ENCODE data around the gene FBXL2. TPM values are rescaled to one million over a fixed set of nuclear protein-coding genes. Genes with fewer than 3 reads are reported as not detected.

The FBXL2 gene
- total and polyA plus RNA-seq, 2 of the 8 experiments (the other 6 are each of a cell fraction or from before 2014, with no cell fraction given): 3.1 to 5.4 TPM

DNA sequence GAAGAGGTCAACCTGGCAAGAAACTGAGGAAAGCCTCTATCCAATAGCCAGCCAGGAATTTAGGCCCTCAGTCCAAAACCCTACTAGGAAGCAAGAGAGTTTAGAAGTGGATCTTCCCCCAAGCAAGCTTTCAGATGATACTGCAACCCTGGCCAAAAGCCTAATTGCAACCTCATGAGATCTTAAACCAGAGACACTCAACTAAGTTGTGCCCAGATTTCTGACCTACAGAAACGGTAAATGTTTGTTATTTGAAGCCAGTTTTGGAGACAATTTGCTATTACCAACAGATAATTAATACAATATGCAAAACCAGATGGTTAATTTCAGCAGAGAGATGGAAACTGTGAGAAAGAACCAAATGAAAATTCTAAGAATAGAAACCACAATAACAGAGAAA lies 37.0 kb upstream of the FBXL2 start:
- WGBS, 2 experiments (ENCODE audit: extremely low coverage in 1 of 2, insufficient coverage in 1 of 2, insufficient read length in 1 of 2, insufficient replicate concordance in 2 of 2, low coverage in 1 of 2, low lambda C conversion rate in 2 of 2, missing lambda C conversion rate in 1 of 2): 79% methylated on average over 1 of the region's 1 CpG; no CpG with 5 or more reads in 1 of the 2 experiments
- DNase-seq (ENCODE audit: low read depth in 1 of 2, low spot score in 2 of 2): no peak

More for the DNA sequence above, 37.0 kb upstream of the FBXL2 start:
- Histone ChIP-seq H3K9me3 (ENCODE audit: insufficient read depth in 2 of 2, low read depth in 1 of 2, low read length in 1 of 2) (no peaks in the 10 kb centered on the region), H3K36me3 (ENCODE audit: control insufficient read depth in 2 of 4, insufficient read depth in 4 of 4, low read length in 3 of 4) (no peaks in the 10 kb centered on the region; a peak in 1 of 8 replicates), H2BK120ac (replicated peaks; ENCODE audit: low read depth, low read length) (no peak overlapping the region), H3K56ac (replicated peaks; ENCODE audit: insufficient read length, low read depth, low read length) (no peak overlapping the region), H3K23ac (ENCODE audit: insufficient read length) (no peak overlapping the region), H2BK15ac (ENCODE audit: low read length) (no peak overlapping the region), H3K4me2 (ENCODE audit: insufficient read depth in 1 of 2, low read depth in 2 of 2, low read length in 2 of 2) (no peak overlapping the region), H3K27ac (ENCODE audit: low read depth, low read length) (no peak overlapping the region), H3K4me3 (ENCODE audit: extremely low read depth in 1 of 4, insufficient read depth in 2 of 4, low read depth in 3 of 4, low read length in 4 of 4) (no peak overlapping the region), H2BK20ac (ENCODE audit: low read length) (no peak overlapping the region), H2BK12ac (ENCODE audit: low read depth, low read length) (no peak overlapping the region), H4K8ac (ENCODE audit: extremely low read depth, insufficient read depth, low read length) (no peak overlapping the region), H2AK5ac (ENCODE audit: low read depth, low read length) (no peak overlapping the region), H4K91ac (replicated peaks; ENCODE audit: insufficient read length, low read length) (no peak overlapping the region), H2AFZ (ENCODE audit: low read length) (no peak overlapping the region), H3K9ac (replicated peaks in 1 of 4; ENCODE audit: extremely low read depth in 1 of 4, low read depth in 3 of 4, low read length in 3 of 4) (no peak overlapping the region), H3K79me2 (ENCODE audit: control insufficient read depth in 1 of 2, insufficient read depth in 2 of 2, low read length in 2 of 2) (no peaks in the 10 kb centered on the region), H3K18ac (ENCODE audit: extremely low read depth, low read length) (no peak overlapping the region), H4K5ac (ENCODE audit: insufficient read length, low read depth, low read length) (no peak overlapping the region), H3K4ac (replicated peaks; ENCODE audit: insufficient read length, low read depth, low read length) (no peak overlapping the region), H3K4me1 (replicated peaks in 1 of 4; ENCODE audit: control insufficient read depth in 3 of 4, insufficient read depth in 4 of 4, low read length in 3 of 4) (no peaks in the 10 kb centered on the region), H3K14ac (ENCODE audit: insufficient read length) (no peak overlapping the region), H3K23me2 (ENCODE audit: low read depth, low read length) (no peaks in the 10 kb centered on the region), H3K27me3 (replicated peaks in 1 of 4; ENCODE audit: control insufficient read depth in 3 of 4, extremely low read depth in 1 of 4, insufficient read depth in 3 of 4, low read length in 3 of 4) (no peaks in the 10 kb centered on the region), H2BK5ac (ENCODE audit: low read depth, low read length) (no peak overlapping the region), H4K20me1 (replicated peaks in 1 of 2; ENCODE audit: control insufficient read depth in 1 of 2, insufficient read depth in 2 of 2, low read length in 2 of 2) (no peaks in the 10 kb centered on the region), H3K79me1 (ENCODE audit: low read depth, low read length) (no peaks in the 10 kb centered on the region)
- CTCF ChIA-PET (ENCODE audit: partially characterized antibody): no interaction called here
- POLR2A ChIA-PET (ENCODE audit: partially characterized antibody): no interaction called here
- no peak for FAIRE-seq
- TF ChIP-seq FOSL1 (IDR thresholded peaks at IDR 0.05; ENCODE audit: insufficient read depth, low read depth, low read length): no peak
- no peak for TF ChIP-seq SP1 (IDR thresholded peaks at IDR 0.05; ENCODE audit: low read depth, low read length)
- no peak for TF ChIP-seq SAP30 (IDR thresholded peaks at IDR 0.05; ENCODE audit: insufficient read depth, insufficient replicate concordance, low read length)
- no peak for TF ChIP-seq KDM5A (IDR thresholded peaks at IDR 0.05; ENCODE audit: low read length)
- no peak for TF ChIP-seq PHF8 (conservative IDR thresholded peaks at IDR 0.05; ENCODE audit: low read depth, low read length)
- no peak for TF ChIP-seq NRF1 (IDR thresholded peaks at IDR 0.05; ENCODE audit: low read depth, low read length)
- TF ChIP-seq SIN3A (conservative IDR thresholded peaks at IDR 0.05 in 1 of 2, IDR thresholded peaks at IDR 0.05 in 1 of 2; ENCODE audit: low read depth in 1 of 2, low read length in 2 of 2): no peak
- no peak for TF ChIP-seq EGR1 (IDR thresholded peaks at IDR 0.05; ENCODE audit: borderline replicate concordance, low read depth, low read length)

Measured in H1 (cell line).